ENCODE measurements around the gene DLGAP4.

Gene DLGAP4

GRCh38 chr20:36421641-36422040, 115.5 kb downstream of the DLGAP4 start:
- DNase-seq = no peak

GRCh38 chr20:36424314-36424713, 118.2 kb downstream of the DLGAP4 start:
- no peak for DNase-seq

- DNase-seq = no peak
These were observed 119.0 kb downstream of the DLGAP4 start for GRCh38 chr20:36425166-36425565.

- DNase-seq = no peak
These were observed 125.5 kb downstream of the DLGAP4 start for GRCh38 chr20:36431604-36432003.

GRCh38 chr20:36432096-36432495, 126.0 kb downstream of the DLGAP4 start:
- no peak for DNase-seq

- DNase-seq = no peak
These were observed 128.2 kb downstream of the DLGAP4 start for GRCh38 chr20:36434383-36434782.

GRCh38 chr20:36435124-36435523, 129.0 kb downstream of the DLGAP4 start:
- no peak for DNase-seq

GRCh38 chr20:36435592-36436541, 129.7 kb downstream of the DLGAP4 start:
- DNase-seq = peak; percentile 94 to 96

GRCh38 chr20:36439040-36439730, 133.0 kb downstream of the DLGAP4 start:
- DNase-seq = peak; percentile 82 to 83

- no peak for DNase-seq
These were observed 133.6 kb downstream of the DLGAP4 start for GRCh38 chr20:36439731-36440072.

GRCh38 chr20:36440370-36441026, 134.4 kb downstream of the DLGAP4 start:
- no peak for DNase-seq

- DNase-seq = no peak
These were observed 134.9 kb downstream of the DLGAP4 start for GRCh38 chr20:36441027-36441414.

GRCh38 chr20:36441416-36441815, 135.3 kb downstream of the DLGAP4 start:
- no peak for DNase-seq

GRCh38 chr20:36445847-36446246, 139.7 kb downstream of the DLGAP4 start:
- DNase-seq = no peak

- no peak for DNase-seq
These were observed 140.4 kb downstream of the DLGAP4 start for GRCh38 chr20:36446557-36446956.

GRCh38 chr20:36447101-36447500, 141.0 kb downstream of the DLGAP4 start:
- no peak for DNase-seq

- no peak for DNase-seq
These were observed 143.5 kb downstream of the DLGAP4 start for GRCh38 chr20:36449663-36450062.

GRCh38 chr20:36454332-36454697, 148.2 kb downstream of the DLGAP4 start:
- DNase-seq = no peak

- DNase-seq = no peak
These were observed 148.7 kb downstream of the DLGAP4 start for GRCh38 chr20:36454698-36455427.

GRCh38 chr20:36455972-36456625, 150.0 kb downstream of the DLGAP4 start:
- DNase-seq = no peak

GRCh38 chr20:36460648-36461599, 154.8 kb downstream of the DLGAP4 start:
- peak; percentile 88 to 89 for DNase-seq

Measured in activated T-cell treated with anti-CD3 and anti-CD28 coated beads, Interleukin-2, amount 50 U/mL, for 48 hours (primary cell).